Activated CD4-positive, CD25-positive, alpha-beta regulatory T cell treated with anti-CD3 and anti-CD28 coated beads, Interleukin-2, amount 50 U/mL, for 16 hours (primary cell): ENCODE measurements around the gene CACNA1C.

ENCODE experiments used
- DNase-seq: peaks from one replicate; pipeline ENCODE4 v3.0.0-alpha.2; 2020; ENCODE audit warnings: low read depth, low spot score

Gene CACNA1C

GRCh38 chr12:2337031-2338010 lies 284.5 kb downstream of the CACNA1C start:
- DNase-seq, result no peak

GRCh38 chr12:2338381-2338780 lies 285.6 kb downstream of the CACNA1C start:
- no peak for DNase-seq

- DNase-seq, result no peak
Observed at GRCh38 chr12:2338991-2339431, 286.2 kb downstream of the CACNA1C start.

- no peak for DNase-seq
Observed at GRCh38 chr12:2341051-2341751, 288.4 kb downstream of the CACNA1C start.

- DNase-seq, result no peak
Observed at GRCh38 chr12:2341871-2342270, 289.1 kb downstream of the CACNA1C start.

- no peak for DNase-seq
Observed at GRCh38 chr12:2343681-2344080, 290.9 kb downstream of the CACNA1C start.

- no peak for DNase-seq
Observed at GRCh38 chr12:2344476-2344875, 291.7 kb downstream of the CACNA1C start.

- no peak for DNase-seq
Observed at GRCh38 chr12:2344885-2345284, 292.1 kb downstream of the CACNA1C start.

GRCh38 chr12:2345902-2346301 lies 293.1 kb downstream of the CACNA1C start:
- DNase-seq, result no peak

- no peak for DNase-seq
Observed at GRCh38 chr12:2346416-2346815, 293.6 kb downstream of the CACNA1C start.

GRCh38 chr12:2347137-2347843 lies 294.5 kb downstream of the CACNA1C start:
- no peak for DNase-seq

GRCh38 chr12:2347844-2348481 lies 295.2 kb downstream of the CACNA1C start:
- no peak for DNase-seq

GRCh38 chr12:2348482-2348852 lies 295.7 kb downstream of the CACNA1C start:
- DNase-seq, result no peak

- no peak for DNase-seq
Observed at GRCh38 chr12:2351161-2351560, 298.4 kb downstream of the CACNA1C start.

- no peak for DNase-seq
Observed at GRCh38 chr12:2352203-2352602, 299.4 kb downstream of the CACNA1C start.

GRCh38 chr12:2353281-2353680 lies 300.5 kb downstream of the CACNA1C start:
- DNase-seq, result no peak

- DNase-seq, result no peak
Observed at GRCh38 chr12:2353691-2354090, 300.9 kb downstream of the CACNA1C start.

- DNase-seq, result no peak
Observed at GRCh38 chr12:2354151-2354991, 301.6 kb downstream of the CACNA1C start.

- DNase-seq, result no peak
Observed at GRCh38 chr12:2355198-2355597, 302.4 kb downstream of the CACNA1C start.

GRCh38 chr12:2355604-2356003 lies 302.8 kb downstream of the CACNA1C start:
- no peak for DNase-seq
